Motor neuron (in vitro differentiated cells): Measurements from ENCODE around the gene EIF1. TPM values are rescaled to one million over a fixed set of nuclear protein-coding genes. Genes with fewer than 3 reads are reported as not detected.
"Not testable (repeated sequence)": the region's sequence is repeated elsewhere in the genome, so short reads cannot be mapped to it uniquely, and the experiment has no call there.

Source experiments
- ATAC-seq, 8 experiments: fragments of 200-7000 bp; cut with Tn5 transposase; replicated peaks in 6 of 8; 2 replicates each; pipeline ENCODE4 v1.8.0; 2021; ENCODE audit warnings: mild to moderate bottlenecking in 8 of 8, moderate library complexity in 8 of 8
- H3K27ac ChIP-seq, 2 donors: fragments of 250-450 bp; sonication (Bioruptor Pico); 2 replicates each; pipeline ENCODE4 v1.9.0; 2021; ENCODE audit warnings: antibody characterized with exemption in 2 of 2, mild to moderate bottlenecking in 2 of 2, moderate library complexity in 1 of 2
- H3K4me1 ChIP-seq, 2 donors: fragments of 250-450 bp; sonication (Bioruptor Pico); replicated peaks in 1 of 2; 2 replicates each; pipeline ENCODE4 v1.6.1; 2021; ENCODE audit warnings: antibody characterized with exemption in 2 of 2, mild to moderate bottlenecking in 2 of 2, moderate library complexity in 1 of 2
- H3K4me3 ChIP-seq, 5 donors: fragments of 250-450 bp; sonication (Bioruptor Pico); 2 replicates each; pipeline ENCODE4 v1.9.0; 2021; ENCODE audit warnings: antibody characterized with exemption in 5 of 5, mild to moderate bottlenecking in 5 of 5, moderate library complexity in 4 of 5
- WGBS, 10 experiments: fragments of 450-650 bp; shearing (Covaris generic); methylation state at CpG; one replicate each; pipeline ENCODE4 v1.0.0; 2022; 5-methylcytosine and 5-hydroxymethylcytosine counted together
- in situ Hi-C, 9 experiments: fragments of 400-800 bp; cut with MboI; loops; one replicate each; pipeline ENCODE4 v1.15.0; 2021; ENCODE audit warnings: low sequenced_read_pairs in 9 of 9, low pct_unique_long_range_greater_than_20kb in 2 of 9; ENCODE audit not compliant: unreplicated experiment in 9 of 9
- total RNA-seq, 8 experiments: library from RNA; unstranded; fragments of 300-600 nt; gene quantifications; 2 replicates each; pipeline versions ENCODE4 v1.2.3 to v1.2.4, GENCODE V29; 2022

The EIF1 gene
- total RNA-seq, 8 experiments from 2014 or later, result 160 to 776 (median 444) TPM

DNA sequence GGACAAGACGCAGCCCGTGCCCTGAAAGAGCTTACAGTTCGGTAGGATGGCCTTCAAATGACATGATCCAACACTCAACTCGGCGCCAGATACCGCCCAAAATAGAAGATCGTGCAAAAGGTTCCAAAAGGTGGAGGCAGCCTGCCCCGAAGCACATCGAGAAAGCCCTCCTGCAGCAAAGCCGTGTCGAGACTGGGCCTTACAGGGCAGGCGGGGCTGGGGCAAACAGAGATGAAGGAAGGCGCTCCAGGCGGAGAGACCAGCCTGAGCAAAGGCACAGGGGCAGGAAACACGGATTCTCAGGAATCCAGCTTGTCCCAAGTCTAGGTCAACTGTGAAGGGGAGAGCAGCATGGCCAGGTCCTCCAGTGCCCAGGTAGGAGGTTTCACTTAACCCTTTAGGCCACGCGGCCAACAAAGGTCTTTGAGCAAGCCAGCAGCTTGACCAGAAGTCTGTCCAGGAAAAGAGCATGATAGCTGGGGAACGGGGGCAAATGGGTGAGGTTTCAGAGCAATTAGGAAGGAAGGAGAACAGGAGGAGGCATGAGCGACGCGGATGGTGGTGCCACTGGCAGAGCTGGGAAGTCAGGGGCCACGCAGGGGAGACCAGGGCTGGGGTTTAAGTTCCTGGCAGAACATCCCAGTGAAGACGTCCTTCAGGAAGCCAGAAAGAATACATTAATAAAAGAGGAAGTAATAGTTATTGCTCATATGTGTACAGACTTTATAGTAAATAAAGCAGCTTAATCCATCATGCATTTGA is 21.2 kb upstream of the EIF1 start:
- Histone ChIP-seq H3K4me3 (peak overlapping the region in 1 of 5 donors; percentile 28), H3K27ac (no peak overlapping the region), H3K4me1 (peaks cover 10 to 17% of the 10 kb centered on the region in 2 donors)
- WGBS, 10 experiments, result 0 to 93% (median 71%) methylated on average over 1 to 16 of the region's 23 CpGs; no CpG with 5 or more reads in 2 of the 10 experiments
- no peak for ATAC-seq
- in situ Hi-C loops, result loop anchor here (10.0 to 25.0 kb wide), 7 partner anchors 105 to 1055 kb away; partner anchors contain the start of genes KRT10 (in 3 of the 9), KRT9 (in 2 of the 9) and KRT12 (in 1 of the 9)

DNA sequence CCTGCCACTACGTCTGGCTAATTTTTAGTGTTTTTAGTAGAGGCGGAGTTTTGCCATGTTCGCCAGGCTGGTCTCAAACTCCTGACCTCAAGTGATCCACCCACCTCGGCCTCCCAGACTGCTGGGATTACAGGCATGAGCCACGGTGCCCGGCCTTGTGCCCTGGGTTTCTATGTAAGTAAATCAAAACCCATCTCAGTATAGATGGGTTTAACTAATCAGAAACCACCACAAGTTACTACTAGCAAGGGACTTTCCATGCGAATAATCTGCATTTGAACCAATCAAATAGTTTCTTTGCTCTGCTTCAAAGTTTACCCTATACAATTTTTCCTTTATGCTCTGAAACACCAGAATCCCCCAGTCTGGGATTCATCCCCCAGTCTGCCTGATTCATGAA is 16.5 kb upstream of the EIF1 start:
- peaks cover 6 to 10% of the 10 kb centered on the region in 2 donors for H3K4me1 ChIP-seq
- WGBS, 10 experiments, result 82 to 100% (median 100%) methylated on average over 1 to 3 of the region's 7 CpGs; no CpG with 5 or more reads in 5 of the 10 experiments
- ATAC-seq, result no peak
- H3K27ac ChIP-seq, result no peak overlapping the region
- H3K4me3 ChIP-seq, result no peak overlapping the region
- in situ Hi-C loops, result loop anchor here (25.0 kb wide), 5 partner anchors 110 to 1060 kb away; partner anchors contain the start of genes KRT10 (in 3 of the 9), KRT9 (in 2 of the 9) and KRT12 (in 1 of the 9)

DNA sequence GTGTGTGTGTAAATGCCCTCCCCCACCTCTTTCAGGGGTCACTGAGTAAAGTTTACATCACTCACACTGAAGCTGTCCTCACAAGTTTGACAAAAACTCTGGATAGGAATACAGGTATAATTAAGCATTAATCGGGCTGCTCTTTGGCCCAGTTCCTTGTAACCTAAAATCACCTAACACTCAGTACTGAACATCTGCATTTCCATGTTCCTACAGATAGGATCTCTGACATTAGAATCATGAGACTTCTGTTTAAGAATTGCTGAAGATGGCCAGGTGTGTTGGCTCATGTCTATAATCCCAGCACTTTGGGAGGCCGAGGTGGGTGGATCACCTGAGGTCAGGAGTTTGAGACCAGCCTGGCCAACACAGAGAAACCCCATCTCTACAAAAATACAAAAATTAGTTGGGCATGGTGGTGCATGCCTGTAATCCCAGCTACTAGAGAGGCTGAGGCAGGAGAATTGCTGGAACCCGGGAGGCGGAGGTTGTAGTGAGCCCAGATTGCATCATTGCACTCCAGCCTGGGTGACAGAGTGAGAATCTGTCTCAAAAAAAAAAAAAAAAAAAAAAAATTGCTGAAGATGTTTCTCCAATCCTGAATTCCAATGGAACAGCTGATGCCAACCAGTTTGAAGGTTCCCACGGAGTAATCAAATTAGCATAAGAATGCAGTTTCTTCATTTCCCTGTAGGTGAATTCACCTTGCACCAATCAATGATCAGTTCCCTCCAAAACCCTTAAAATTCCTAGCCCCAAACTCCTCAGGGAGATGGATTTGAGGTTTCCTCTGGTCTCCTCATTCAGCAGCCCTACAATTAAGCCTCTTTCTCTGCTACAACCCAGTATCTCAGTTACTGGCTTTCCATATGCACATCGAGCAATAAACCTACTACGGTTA is 13.3 kb upstream of the EIF1 start:
- H3K4me3 ChIP-seq, H3K27ac ChIP-seq, ATAC-seq, in situ Hi-C loops: not testable (repeated sequence)
- H3K4me1 ChIP-seq, result peaks cover 17 to 24% of the 10 kb centered on the region in 2 donors
- WGBS, 10 experiments, result 56 to 86% (median 67%) methylated on average over 3 to 7 of the region's 7 CpGs; no CpG with 5 or more reads in 1 of the 10 experiments

DNA sequence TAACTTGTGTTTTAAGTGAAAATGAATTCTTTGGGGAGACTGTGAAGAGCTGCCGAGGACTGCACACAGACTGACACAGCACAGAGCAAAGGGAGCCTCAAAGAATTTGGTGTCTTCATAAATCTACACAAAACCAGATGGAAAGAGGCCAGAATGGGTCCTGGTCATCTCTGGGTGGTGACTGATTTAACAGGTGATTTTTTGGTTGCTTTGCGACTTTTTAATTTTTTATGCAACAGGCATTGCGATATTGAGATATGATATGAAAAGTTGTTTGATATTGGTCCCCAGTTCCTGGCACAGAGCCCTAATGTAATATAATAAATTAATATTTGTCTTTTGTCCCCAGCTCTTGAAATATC is 12.6 kb upstream of the EIF1 start:
- no peak for ATAC-seq
- peaks cover 20 to 24% of the 10 kb centered on the region in 2 donors for H3K4me1 ChIP-seq
- H3K4me3 ChIP-seq, result no peak overlapping the region
- no peak overlapping the region for H3K27ac ChIP-seq
- 20 to 100% (median 60%) methylated on average over 1 to 3 of the region's 3 CpGs; no CpG with 5 or more reads in 1 of the 10 experiments for WGBS, 10 experiments
- in situ Hi-C loops, result no loop called here

DNA sequence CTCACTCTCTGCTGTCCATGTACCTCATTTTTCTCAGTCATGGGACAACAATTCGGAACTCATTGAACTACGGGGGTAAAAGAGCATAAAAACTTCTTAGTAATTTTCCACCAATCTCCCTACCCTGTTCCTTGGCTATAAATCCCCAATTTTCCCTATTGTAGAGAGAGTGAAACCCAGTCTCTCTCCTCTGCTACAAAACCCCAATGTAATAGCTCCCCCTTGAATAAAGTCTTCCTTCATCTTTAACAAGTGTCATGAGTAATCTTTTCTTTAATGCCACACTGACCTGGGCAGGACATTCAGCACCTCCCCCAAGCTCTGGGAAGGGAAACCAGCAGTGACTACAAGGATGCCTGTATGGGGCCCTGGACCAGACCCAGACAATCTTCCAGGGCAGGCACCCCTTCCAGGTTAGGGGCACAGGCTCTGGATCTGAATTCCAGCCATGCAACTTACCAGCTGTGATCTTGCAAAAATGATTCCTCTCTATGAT is 10.2 kb upstream of the EIF1 start:
- WGBS, 10 experiments, result 50 to 100% (median 80%) methylated on average over 2 of the region's 2 CpGs; no CpG with 5 or more reads in 3 of the 10 experiments
- H3K27ac ChIP-seq, result peak overlapping the region in 1 of 2 donors; percentile 59
- no peak overlapping the region for H3K4me3 ChIP-seq
- ATAC-seq, result peak; percentile 28 to 79 (median 66)
- in situ Hi-C loops, result no loop called here
- H3K4me1 ChIP-seq, result peaks cover 28 to 36% of the 10 kb centered on the region in 2 donors

DNA sequence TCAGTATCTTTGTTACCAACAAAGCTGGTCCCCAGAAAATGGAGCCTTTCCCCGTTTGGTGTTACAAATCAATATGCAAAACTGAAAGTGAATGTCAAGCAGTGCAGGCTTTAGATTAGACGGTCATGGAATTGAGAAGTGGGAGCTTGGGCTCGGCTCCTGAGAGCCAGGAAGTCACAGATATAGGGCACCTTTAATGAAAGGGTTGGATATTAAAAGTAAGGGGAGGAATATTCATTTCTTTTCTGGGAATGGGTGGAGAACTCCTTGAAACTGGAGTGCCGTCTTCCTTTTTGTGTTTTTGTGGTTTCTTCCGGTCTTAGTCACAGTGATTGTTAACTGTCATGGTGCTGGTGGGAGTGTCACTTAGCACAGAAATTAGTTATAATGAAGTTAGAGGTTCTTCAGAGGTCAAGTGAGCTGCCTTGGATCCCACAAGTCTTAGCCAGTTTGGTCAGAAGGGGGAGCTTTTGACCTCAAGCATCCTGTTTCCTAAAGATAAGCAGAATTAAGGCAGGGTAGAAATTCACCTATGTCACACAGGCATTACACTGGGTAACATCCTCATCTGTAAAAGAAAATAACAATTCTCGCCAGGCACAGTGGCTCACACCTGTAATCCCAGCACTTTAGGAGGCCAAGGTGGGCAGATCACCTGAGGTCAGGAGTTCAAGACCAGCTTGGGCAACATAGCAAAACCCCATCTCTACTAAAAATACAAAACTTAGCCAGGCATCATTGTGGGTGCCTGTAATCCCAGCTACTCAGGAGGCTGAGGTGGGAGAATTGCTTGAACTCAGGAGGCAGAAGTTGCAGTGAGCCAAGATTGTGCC is 9.6 kb upstream of the EIF1 start:
- ATAC-seq, result peak; percentile 6 to 81 (median 66)
- Histone ChIP-seq H3K27ac (peak overlapping the region in 1 of 2 donors; percentile 59), H3K4me1 (peaks cover 34 to 43% of the 10 kb centered on the region in 2 donors), H3K4me3 (no peak overlapping the region)
- WGBS, 10 experiments, result 0 to 63% (median 21%) methylated on average over 2 to 6 of the region's 6 CpGs; no CpG with 5 or more reads in 5 of the 10 experiments
- in situ Hi-C loops, result no loop called here

DNA sequence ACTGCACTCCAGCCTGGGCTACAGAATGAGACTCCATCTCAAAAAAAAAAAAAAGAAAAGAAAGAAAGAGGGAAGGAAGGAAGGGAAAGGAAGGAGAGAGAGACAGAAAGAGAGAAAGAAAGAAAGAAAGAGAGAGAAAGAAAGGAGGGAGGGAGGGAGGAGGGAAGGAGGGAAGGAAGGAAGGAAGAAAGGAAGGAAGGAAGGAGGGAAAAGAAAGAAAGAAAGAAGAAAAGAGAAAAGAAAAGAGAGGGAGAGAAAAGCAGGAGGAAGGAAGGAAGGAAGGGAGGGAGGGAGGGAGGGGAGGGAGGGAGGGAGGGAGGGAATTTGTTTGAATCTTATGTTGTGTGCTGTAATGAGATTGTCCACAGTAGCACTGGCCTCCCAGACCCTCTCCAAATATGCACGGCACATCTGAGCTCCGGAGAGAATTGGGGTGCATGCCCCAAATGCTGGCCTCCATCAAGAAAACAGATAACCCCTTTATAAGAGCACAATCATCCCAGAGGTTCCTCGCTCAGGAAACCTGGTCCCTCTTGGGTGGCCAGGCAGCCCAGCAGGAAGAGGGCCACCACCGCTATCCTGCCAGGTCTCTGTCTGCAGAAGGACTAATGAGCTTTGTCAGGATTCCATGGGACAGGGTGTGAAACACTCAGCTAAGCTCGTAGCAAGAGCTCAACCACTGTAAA is 8.8 kb upstream of the EIF1 start:
- no peak overlapping the region for H3K4me3 ChIP-seq
- in situ Hi-C loops, result no loop called here
- no peak for ATAC-seq
- H3K27ac ChIP-seq, result no peak overlapping the region
- H3K4me1 ChIP-seq, result peaks cover 38 to 46% of the 10 kb centered on the region in 2 donors
- 20 to 83% (median 76%) methylated on average over 1 to 3 of the region's 5 CpGs; no CpG with 5 or more reads in 3 of the 10 experiments for WGBS, 10 experiments

DNA sequence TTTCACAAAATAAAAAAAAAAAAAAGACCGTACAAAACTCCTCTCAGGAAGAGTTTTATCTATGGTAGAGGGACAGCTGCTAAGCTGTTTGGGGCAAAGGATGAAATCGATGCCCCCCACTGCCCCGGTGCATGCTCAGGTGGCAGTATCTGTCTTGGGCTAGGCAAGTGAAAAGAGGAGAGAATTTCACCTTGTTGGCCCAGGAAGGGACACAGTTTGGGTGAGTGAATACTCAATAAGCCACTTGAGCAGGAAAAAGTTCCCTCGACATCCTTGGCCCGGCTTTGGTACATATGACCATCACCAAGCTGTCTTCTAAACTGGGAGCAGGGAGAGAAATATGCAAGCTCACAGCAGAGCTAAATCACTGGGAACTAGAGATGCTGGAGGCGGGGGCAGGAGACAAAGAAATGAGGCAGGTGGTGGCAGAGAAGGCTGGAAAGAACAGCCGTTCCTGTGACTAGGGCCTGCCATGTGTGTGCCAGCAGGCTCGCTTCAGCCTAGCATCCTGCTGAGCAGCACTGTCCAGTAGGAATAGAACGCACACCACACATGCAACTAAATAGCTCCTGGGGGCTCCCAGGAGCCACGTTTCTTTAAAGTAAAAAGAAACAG is 8.2 kb upstream of the EIF1 start:
- WGBS, 10 experiments, result 29 to 91% (median 76%) methylated on average over 1 to 8 of the region's 10 CpGs
- in situ Hi-C loops, result no loop called here
- Histone ChIP-seq H3K27ac (no peak overlapping the region), H3K4me1 (peaks cover 38 to 46% of the 10 kb centered on the region in 2 donors), H3K4me3 (no peak overlapping the region)
- peak in 1 of 8 experiments; percentile 2 for ATAC-seq

DNA sequence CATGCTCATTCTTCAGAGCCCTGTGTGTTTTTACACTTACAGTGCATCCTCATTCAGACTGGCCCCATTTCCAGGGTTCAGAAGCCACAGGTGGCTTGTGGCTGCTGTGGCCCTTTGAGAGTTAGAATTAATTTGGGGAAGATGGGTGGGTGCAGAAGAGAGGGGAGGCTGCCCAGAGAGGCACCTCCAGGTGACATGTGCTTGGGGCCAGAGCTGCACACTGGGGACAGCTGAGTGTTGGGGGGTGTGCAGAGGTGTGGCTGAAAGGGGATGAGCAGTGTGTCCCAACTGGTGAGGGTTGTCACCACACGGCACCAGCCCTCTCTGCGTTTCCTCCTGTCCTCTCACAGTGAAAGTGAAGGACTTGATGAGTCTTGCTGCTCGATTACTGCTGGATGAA is 6.9 kb upstream of the EIF1 start:
- H3K4me1 ChIP-seq, result peaks cover 34 to 37% of the 10 kb centered on the region in 2 donors
- no peak overlapping the region for H3K4me3 ChIP-seq
- ATAC-seq, result no peak
- H3K27ac ChIP-seq, result no peak overlapping the region
- in situ Hi-C loops, result no loop called here
- 80 to 100% (median 89%) methylated on average over 1 of the region's 3 CpGs; no CpG with 5 or more reads in 7 of the 10 experiments for WGBS, 10 experiments

DNA sequence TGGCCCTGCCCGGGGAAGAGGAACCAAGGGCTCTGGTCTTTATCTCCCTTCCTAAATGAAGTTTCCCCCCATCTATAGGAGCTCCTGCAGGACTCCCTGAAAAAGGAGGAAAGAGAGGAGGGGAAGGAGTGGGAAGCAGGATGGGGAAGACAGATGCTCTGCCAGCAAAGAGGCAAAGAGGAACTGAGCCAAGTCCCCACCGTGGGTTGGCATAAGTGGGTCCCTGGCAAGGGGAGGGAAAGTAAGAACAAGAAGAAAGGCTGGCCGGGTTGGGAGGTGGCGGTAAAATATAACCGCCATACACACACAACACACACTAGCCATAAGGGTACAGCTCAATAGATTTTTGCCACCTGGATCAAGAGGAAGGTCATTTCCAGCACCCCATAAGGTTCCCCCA is 6.1 kb upstream of the EIF1 start:
- Histone ChIP-seq H3K27ac (peak overlapping the region; percentile 82 to 90), H3K4me1 (peaks cover 35 to 37% of the 10 kb centered on the region in 2 donors), H3K4me3 (no peak overlapping the region)
- in situ Hi-C loops, result no loop called here
- WGBS, 10 experiments, result 29 to 86% (median 83%) methylated on average over 1 to 4 of the region's 5 CpGs; no CpG with 5 or more reads in 5 of the 10 experiments
- no peak for ATAC-seq

DNA sequence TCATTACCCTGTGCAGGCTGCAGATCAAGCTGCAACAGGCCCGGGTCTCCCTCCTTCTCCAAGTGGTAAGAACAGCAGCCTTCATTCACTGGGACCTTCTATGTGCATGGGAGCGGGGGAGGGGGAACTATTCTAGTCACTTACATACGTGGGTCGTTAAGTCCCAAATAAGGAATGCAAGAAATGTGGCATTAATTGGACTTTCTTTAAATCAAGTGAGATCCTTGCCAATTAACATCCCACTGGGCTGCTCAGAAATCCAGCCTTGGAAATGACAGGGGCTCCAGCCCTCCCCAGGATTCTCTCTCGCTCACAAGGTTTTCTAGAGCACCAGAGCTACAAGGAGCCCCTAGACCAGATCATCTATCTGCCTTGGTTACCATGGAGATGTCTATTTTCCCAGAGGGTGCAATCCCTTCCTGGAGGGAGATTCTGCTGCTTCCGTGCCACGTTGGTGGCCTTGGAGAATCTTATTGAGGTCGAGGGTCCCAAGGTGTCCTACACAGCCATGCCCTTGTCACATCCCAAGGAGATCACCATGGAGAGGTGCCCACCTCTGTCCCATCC is 5.2 kb upstream of the EIF1 start:
- no peak overlapping the region for H3K4me3 ChIP-seq
- ATAC-seq, result peak in 5 of 8 experiments; percentile 27 to 61 (median 46)
- peak overlapping the region; percentile 82 to 90 for H3K27ac ChIP-seq
- 14 to 90% (median 34%) methylated on average over 2 to 8 of the region's 8 CpGs; no CpG with 5 or more reads in 3 of the 10 experiments for WGBS, 10 experiments
- peaks cover 38% of the 10 kb centered on the region in 2 donors for H3K4me1 ChIP-seq
- in situ Hi-C loops, result no loop called here
